A549 (cell line): Measurements from ENCODE around the gene RHBDF2. TPM values are rescaled to one million over a fixed set of nuclear protein-coding genes. Genes with fewer than 3 reads are reported as not detected.

Experiments used
- ATAC-seq, 2 experiments: fragments of 200-7000 bp in 1 of 2; fragments of >200 bp in 1 of 2; cut with Nextera tagmentation in 1 of 2; cut with Tn5 transposase in 1 of 2; 3 replicates each; pipeline versions ENCODE4 v1.8.0 to v1.9.1; 2018 to 2020; ENCODE audit warnings: mild to moderate bottlenecking in 1 of 2, moderate library complexity in 1 of 2
- CTCF ChIA-PET: fragments of 300-600 bp; sonication (Branson Sonifier 250); formaldehyde crosslinking; extraction: SDS; loops from one replicate; lab custom pipeline; 2021; ENCODE audit warnings: antibody characterized with exemption, inconsistent platforms; lab: Yijun Ruan, JAX
- POLR2A ChIA-PET: fragments of 350-600 bp; formaldehyde crosslinking; extraction: SDS; loops from one replicate; lab custom pipeline; 2021; ENCODE audit warnings: antibody characterized with exemption, inconsistent platforms; lab: Yijun Ruan, JAX
- DNase-seq, 2 experiments: peaks; one replicate each; pipeline versions ENCODE4 v3.0.0 to v3.0.0-alpha.2; 2011 to 2016; ENCODE audit warnings: low read depth in 1 of 2, low spot score in 1 of 2
- FAIRE-seq: peaks from 2 replicates; lab custom pipeline; 2011; peaks lifted over from hg19 to GRCh38; lab: Jason Lieb, UNC
- H3K27ac ChIP-seq, 2 experiments: fragments of >200 bp; sonication (Bioruptor Twin); formaldehyde crosslinking; 3 replicates each; pipeline ENCODE4 v1.5.1; 2016 to 2017
- H3K4me1 ChIP-seq: fragments of >200 bp; sonication (Bioruptor Twin); formaldehyde crosslinking; 3 replicates; pipeline ENCODE4 v1.6.1; 2016
- H3K4me2 ChIP-seq: fragments of >200 bp; sonication (Bioruptor Twin); formaldehyde crosslinking; 3 replicates; pipeline ENCODE4 v1.6.1; 2016
- H3K4me3 ChIP-seq: fragments of >200 bp; sonication (Bioruptor Twin); formaldehyde crosslinking; 3 replicates; pipeline ENCODE4 v1.5.1; 2016
- H3K9me3 ChIP-seq: fragments of >200 bp; sonication (Bioruptor Twin); formaldehyde crosslinking; 3 replicates; pipeline ENCODE4 v1.6.1; 2016
- BCL3 ChIP-seq: fragments of >200 bp; sonication (Bioruptor Twin); formaldehyde crosslinking; IDR thresholded peaks from 3 replicates; pipeline ENCODE4 v1.6.1; 2016
- BHLHE40 ChIP-seq: IDR thresholded peaks from 2 replicates; pipeline ENCODE4 v1.6.1; 2012; ENCODE audit warnings: low read depth, low read length, inconsistent platforms
- CEBPB ChIP-seq, 2 experiments: fragments of >200 bp in 1 of 2; sonication (Bioruptor Twin) in 1 of 2; formaldehyde crosslinking in 1 of 2; IDR thresholded peaks; 2 replicates each; pipeline ENCODE4 v1.6.1; 2012 to 2016
- CTCF ChIP-seq: fragments of >200 bp; sonication (Bioruptor Twin); formaldehyde crosslinking; IDR thresholded peaks from 3 replicates; pipeline ENCODE4 v1.5.1; 2016
- E2F6 ChIP-seq: IDR thresholded peaks from 2 replicates; pipeline ENCODE4 v1.6.1; 2012; ENCODE audit warnings: low read depth, borderline replicate concordance
- FOSL2 ChIP-seq, 2 experiments: fragments of 450-650 bp in 1 of 2; fragments of >200 bp in 1 of 2; sonication (Bioruptor Twin) in 1 of 2; formaldehyde crosslinking; IDR thresholded peaks; 2 replicates each; pipeline versions ENCODE4 v1.5.0 to v1.6.1; 2016 to 2020; ENCODE audit warnings: mild to moderate bottlenecking in 1 of 2, moderate library complexity in 1 of 2
- JUN ChIP-seq, 2 experiments: fragments of >200 bp; sonication (Bioruptor Twin); formaldehyde crosslinking; IDR thresholded peaks; 2 replicates in 1 of 2; 3 replicates in 1 of 2; pipeline ENCODE4 v1.6.1; 2016 to 2017
- MAFK ChIP-seq: fragments of 450-650 bp; IDR thresholded peaks from 2 replicates; pipeline ENCODE4 v1.6.1; 2014; ENCODE audit not compliant: partially characterized antibody
- MAX ChIP-seq: IDR thresholded peaks from 2 replicates; pipeline ENCODE4 v1.6.1; 2012
- MYC ChIP-seq: IDR thresholded peaks from 2 replicates; pipeline ENCODE4 v1.6.1; 2012; ENCODE audit warnings: mild to moderate bottlenecking, inconsistent platforms, low read length, improper control_type of control experiment, borderline replicate concordance
- NFE2L2 ChIP-seq: fragments of 150-350 bp; conservative IDR thresholded peaks from 2 replicates; pipeline ENCODE4 v1.6.1; 2014; ENCODE audit warnings: low read length
- PHF8 ChIP-seq: fragments of 200-600 bp; sonication (generic); IDR thresholded peaks from 2 replicates; pipeline ENCODE4 v1.6.1; 2016; ENCODE audit warnings: low read depth, mild to moderate bottlenecking, antibody characterized with exemption, moderate library complexity, borderline replicate concordance
- POLR2A ChIP-seq: IDR thresholded peaks from 2 replicates; pipeline ENCODE4 v1.6.1; 2012; ENCODE audit warnings: mild to moderate bottlenecking, low read length
- RFX5 ChIP-seq: fragments of 450-650 bp; IDR thresholded peaks from 2 replicates; pipeline ENCODE4 v1.7.1; 2014; ENCODE audit warnings: antibody characterized with exemption, mild to moderate bottlenecking, moderate library complexity
- SMC3 ChIP-seq: fragments of >200 bp; sonication (Bioruptor Twin); formaldehyde crosslinking; IDR thresholded peaks from 3 replicates; pipeline ENCODE4 v1.6.1; 2018; ENCODE audit warnings: inconsistent platforms
- SREBF2 ChIP-seq: fragments of 450-650 bp; IDR thresholded peaks from 2 replicates; pipeline ENCODE4 v1.6.1; 2014; ENCODE audit warnings: mild to moderate bottlenecking, moderate library complexity
- TP53 ChIP-seq: fragments of 250-450 bp; sonication (Bioruptor Pico); IDR thresholded peaks from 2 replicates; pipeline ENCODE4 v1.5.0; 2021; ENCODE audit warnings: mild to moderate bottlenecking, moderate library complexity
- USF2 ChIP-seq: fragments of 450-650 bp; IDR thresholded peaks from 2 replicates; pipeline ENCODE4 v1.6.1; 2014; ENCODE audit warnings: antibody characterized with exemption
- ZNF302 ChIP-seq: fragments of 250-450 bp; sonication (Bioruptor Pico); IDR thresholded peaks from 2 replicates; pipeline ENCODE4 v1.9.0; 2021; ENCODE audit warnings: inconsistent platforms, mild to moderate bottlenecking, moderate library complexity
- ZSCAN20 ChIP-seq: fragments of 250-450 bp; sonication (Bioruptor Pico); IDR thresholded peaks from 2 replicates; pipeline ENCODE4 v1.8.0; 2022; ENCODE audit warnings: mild to moderate bottlenecking, moderate library complexity
- WGBS: methylation state at CpG from one replicate; pipeline ENCODE4 v1.1.6; 2017; ENCODE audit errors: missing lambda C conversion rate; 5-methylcytosine and 5-hydroxymethylcytosine counted together
- polyA plus RNA-seq, 4 experiments: library from polyadenylated mRNA; depleted of rRNA in 3 of 4; stranded (reverse); fragments of >200 nt; fragmentation: RNase III in 1 of 4; extraction: RNeasy Plus Mini Kit Qiagen cat#74134 plus additional on column Dnase treatment in 1 of 4; gene quantifications; 2 replicates in 3 of 4; 3 replicates in 1 of 4; pipeline ENCODE4 v1.2.3, GENCODE V29; 2011 to 2017

The RHBDF2 gene
- polyA plus RNA-seq, 2 of the 4 experiments (the other 2 are of a cell fraction) = 14.0 to 42.9 TPM

GRCh38 chr17:76540381-76541300, 39.4 kb upstream of the RHBDF2 start:
- TF ChIP-seq SMC3 (no peak), MAFK (no peak), USF2 (0 out of 2 replicates have a peak, but pooled peaks have one; percentile 14), CEBPB (IDR thresholded peaks at IDR 0.05) (no peak), JUN (IDR thresholded peaks at IDR 0.05) (peak in 1 of 2 experiments; percentile 50; a peak in 2 of 5 replicates), BCL3 (0 out of 3 replicates have a peak, but pooled peaks have one; percentile 34), POLR2A (peak; percentile 84), TP53 (CRISPR knock-in tag) (0 out of 2 replicates have a peak, but pooled peaks have one; percentile 49), FOSL2 (IDR thresholded peaks at IDR 0.05) (no peak), FOSL2 (CRISPR knock-in tag; IDR thresholded peaks at IDR 0.05) (peak; percentile 44; the same call in 1 of the 2 replicates), MYC (peak; percentile 36; the same call in 1 of the 2 replicates), MAX (peak; percentile 91), BHLHE40 (no peak), RFX5 (peak; percentile 66; the same call in 1 of the 2 replicates)
- peak; percentile 100 for FAIRE-seq

GRCh38 chr17:76539631-76540271, 38.5 kb upstream of the RHBDF2 start, which contains the start of gene PRCD:
PRCD (plus strand) TSS chr17:76540044; CDS start chr17:76540142, 98 bp downstream.
- peak within 1 kb of the TSS; percentile 84 for H3K4me2 ChIP-seq
- peaks cover 13% of the 10 kb centered on the region for H3K4me1 ChIP-seq
- FAIRE-seq = no peak
- ChIA-PET CTCF (interaction anchor here (0.5 to 17.7 kb wide), 16 partner anchors 10 to 516 kb away, joined by 3 to 362 read pairs (median 6); no protein-coding TSS in a partner anchor), POLR2A (interaction anchor here (2.0 kb wide), 1 partner anchor 18 kb away, joined by 21 read pairs; no protein-coding TSS in a partner anchor)
- peak within 1 kb of the TSS; percentile 79 to 86 for H3K27ac ChIP-seq
- H3K9me3 ChIP-seq = no peaks in the 10 kb centered on the region
- ATAC-seq = peak; percentile 22 to 44; a peak in 3 of 6 replicates
- TF ChIP-seq ZSCAN20 (no peak), POLR2A (no peak), SMC3 (no peak), ZNF302 (CRISPR knock-in tag) (no peak), CTCF (no peak), NFE2L2 (no peak), E2F6 (no peak), SREBF2 (no peak), PHF8 (no peak)
- 88% methylated on average over 15 of the region's 22 CpGs for WGBS
- DNase-seq = peak; percentile 43 to 59
- peak within 1 kb of the TSS; percentile 30 for H3K4me3 ChIP-seq

More at GRCh38 chr17:76540381-76541300, 39.4 kb upstream of the RHBDF2 start:
- Histone ChIP-seq H3K4me1 (peaks cover 13% of the 10 kb centered on the region), H3K4me3 (peak overlapping the region; percentile 30), H3K4me2 (peak overlapping the region; percentile 84), H3K27ac (peak overlapping the region; percentile 79 to 86), H3K9me3 (no peaks in the 10 kb centered on the region)
- CTCF ChIA-PET = interaction anchor here (0.6 to 17.7 kb wide), 18 partner anchors 9 to 701 kb away, joined by 3 to 362 read pairs (median 6); no protein-coding TSS in a partner anchor
- ATAC-seq (peak; percentile 93 to 99), DNase-seq (peak; percentile 94 to 100)
- POLR2A ChIA-PET = interaction anchor here (1.1 to 2.0 kb wide), 2 partner anchors 11 to 17 kb away, joined by 4 to 21 read pairs; no protein-coding TSS in a partner anchor
- 14% methylated on average over 22 of the region's 27 CpGs for WGBS
